Vagina (tissue), 2 donors: ENCODE data around the gene NRL. TPM values are rescaled to one million over a fixed set of nuclear protein-coding genes. Genes with fewer than 3 reads are reported as not detected.

ENCODE experiments used
- DNase-seq, 2 donors: peaks; one replicate each; pipeline ENCODE4 v3.0.0-alpha.2; 2017; ENCODE audit errors: extremely low spot score in 2 of 2
- H3K27ac ChIP-seq: fragments of 200-600 bp; sonication (generic); one replicate; pipeline ENCODE4 v1.5.1; 2019
- H3K27me3 ChIP-seq: fragments of 200-600 bp; sonication (generic); one replicate; pipeline ENCODE4 v1.5.1; 2019
- H3K36me3 ChIP-seq, 2 donors: fragments of 200-600 bp; sonication (generic); one replicate each; pipeline ENCODE4 v1.5.1; 2017 to 2019
- H3K4me1 ChIP-seq: fragments of 200-600 bp; sonication (generic); one replicate; pipeline ENCODE4 v1.5.1; 2019
- H3K4me3 ChIP-seq, 2 donors: fragments of 200-600 bp; sonication (generic); 1 replicate in 1 of 2; 2 replicates in 1 of 2; pipeline ENCODE4 v1.5.1; 2016 to 2019
- H3K9me3 ChIP-seq: fragments of 200-600 bp; sonication (generic); one replicate; pipeline ENCODE4 v1.5.1; 2019
- POLR2A ChIP-seq, 2 donors: fragments of 450-650 bp; IDR thresholded peaks; one replicate each; pipeline ENCODE4 v1.6.1; 2017; ENCODE audit warnings: antibody characterized with exemption in 2 of 2, mild to moderate bottlenecking in 2 of 2, moderate library complexity in 2 of 2
- POLR2AphosphoS5 ChIP-seq, 2 donors: sonication (generic); formaldehyde crosslinking; IDR thresholded peaks; one replicate each; pipeline ENCODE4 v1.9.0; 2017; ENCODE audit warnings: antibody characterized with exemption in 2 of 2, mild to moderate bottlenecking in 2 of 2, low read depth in 1 of 2; ENCODE audit not compliant: insufficient read depth in 1 of 2
- intact Hi-C: fragments of 100-400 bp; cut with DNase I; formaldehyde crosslinking; loops from one replicate; pipeline ENCODE4 v1.15.1; 2023
- total RNA-seq: library from RNA; depleted of rRNA; stranded (reverse); fragments of >200 nt; gene quantifications from one replicate; pipeline ENCODE4 v1.2.3, GENCODE V29; 2016
- TF ChIP-seq, protein P1 (sequence below), 3 experiments: fragments of 450-650 bp in 2 of 3; fragments of 200-600 bp in 1 of 3; sonication (generic) in 1 of 3; IDR thresholded peaks; one replicate each; pipeline ENCODE4 v1.5.1; 2017 to 2019; ENCODE audit warnings: antibody characterized with exemption in 3 of 3, mild to moderate bottlenecking in 2 of 3, moderate library complexity in 2 of 3

NRL gene
- total RNA-seq, 1 donor from 2014 or later = 1.2 TPM

DNA sequence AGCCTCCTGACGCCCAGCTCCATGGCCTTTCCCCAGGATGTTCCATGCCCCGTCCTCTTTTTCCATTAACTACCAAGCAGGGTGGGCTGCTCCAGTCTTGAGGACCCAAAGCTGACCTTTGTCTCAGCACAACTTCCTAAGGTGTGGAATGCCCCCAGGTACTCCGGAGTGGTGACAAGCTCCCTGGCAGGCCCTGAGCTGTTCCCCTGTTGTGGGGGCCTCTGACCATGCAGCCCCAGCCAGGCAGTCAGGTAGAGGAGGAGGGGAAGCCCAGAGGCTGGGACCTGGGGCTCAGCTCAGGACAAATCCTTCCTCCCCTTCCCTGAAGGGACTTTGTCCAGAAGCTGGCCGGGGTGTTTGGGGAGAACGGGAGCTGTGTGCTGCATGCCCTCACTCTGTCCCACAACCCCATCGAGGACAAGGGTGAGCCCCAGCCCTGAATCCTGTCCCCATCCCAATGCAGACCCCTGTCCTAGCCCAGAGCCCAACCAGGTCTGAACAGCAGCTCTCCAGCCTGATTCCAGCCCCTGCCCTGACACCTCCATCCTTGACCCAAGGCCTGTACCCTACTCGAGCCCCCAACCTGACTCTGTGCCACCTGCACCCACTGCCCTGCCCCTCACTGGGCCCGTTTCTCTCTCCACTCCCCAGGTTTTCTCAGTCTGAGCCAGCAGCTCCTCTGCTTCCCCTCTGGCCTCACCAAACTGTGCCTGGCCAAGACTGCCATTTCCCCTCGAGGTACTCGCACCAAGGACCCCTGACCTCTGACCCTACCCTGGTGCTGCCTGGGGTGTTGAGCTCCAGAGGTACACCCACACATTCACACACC is 58.6 kb downstream of the NRL start:
- intact Hi-C loops = loop anchor here (5.0 kb wide), 1 partner anchor 46 kb away; no protein-coding TSS in a partner anchor
- TF ChIP-seq POLR2AphosphoS5 (IDR thresholded peaks at IDR 0.05; ENCODE audit: insufficient read depth in 1 of 2, low read depth in 1 of 2) (no peak), POLR2A (IDR thresholded peaks at IDR 0.05) (no peak)
- TF ChIP-seq, protein P1, sequence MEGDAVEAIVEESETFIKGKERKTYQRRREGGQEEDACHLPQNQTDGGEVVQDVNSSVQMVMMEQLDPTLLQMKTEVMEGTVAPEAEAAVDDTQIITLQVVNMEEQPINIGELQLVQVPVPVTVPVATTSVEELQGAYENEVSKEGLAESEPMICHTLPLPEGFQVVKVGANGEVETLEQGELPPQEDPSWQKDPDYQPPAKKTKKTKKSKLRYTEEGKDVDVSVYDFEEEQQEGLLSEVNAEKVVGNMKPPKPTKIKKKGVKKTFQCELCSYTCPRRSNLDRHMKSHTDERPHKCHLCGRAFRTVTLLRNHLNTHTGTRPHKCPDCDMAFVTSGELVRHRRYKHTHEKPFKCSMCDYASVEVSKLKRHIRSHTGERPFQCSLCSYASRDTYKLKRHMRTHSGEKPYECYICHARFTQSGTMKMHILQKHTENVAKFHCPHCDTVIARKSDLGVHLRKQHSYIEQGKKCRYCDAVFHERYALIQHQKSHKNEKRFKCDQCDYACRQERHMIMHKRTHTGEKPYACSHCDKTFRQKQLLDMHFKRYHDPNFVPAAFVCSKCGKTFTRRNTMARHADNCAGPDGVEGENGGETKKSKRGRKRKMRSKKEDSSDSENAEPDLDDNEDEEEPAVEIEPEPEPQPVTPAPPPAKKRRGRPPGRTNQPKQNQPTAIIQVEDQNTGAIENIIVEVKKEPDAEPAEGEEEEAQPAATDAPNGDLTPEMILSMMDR (IDR thresholded peaks at IDR 0.05) = no peak
- Histone ChIP-seq H3K9me3 (no peaks in the 10 kb centered on the region), H3K36me3 (no peaks in the 10 kb centered on the region), H3K27me3 (no peaks in the 10 kb centered on the region), H3K4me1 (peaks cover 17% of the 10 kb centered on the region), H3K27ac (no peak overlapping the region), H3K4me3 (no peak overlapping the region)
- DNase-seq = no peak

DNA sequence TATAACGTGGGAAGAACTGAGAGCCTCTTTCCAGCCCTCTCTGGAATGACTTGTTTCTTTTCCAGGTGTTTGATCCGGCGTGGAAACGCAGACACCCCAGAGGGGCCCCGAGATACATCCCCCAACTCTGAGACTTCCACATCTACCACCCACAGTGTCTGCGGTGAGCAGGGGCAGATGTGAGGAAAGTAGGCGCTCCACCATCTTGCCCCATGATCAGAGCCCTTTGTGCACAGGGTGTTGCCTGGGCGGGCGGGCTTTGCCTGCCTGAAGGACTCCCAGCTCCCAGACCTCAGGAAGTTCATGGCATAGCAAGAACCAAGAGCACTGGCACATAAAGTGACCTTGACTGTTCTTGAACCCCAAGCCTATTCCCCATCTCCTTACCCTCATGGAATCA is 60.1 kb downstream of the NRL start:
- DNase-seq = no peak
- H3K27ac ChIP-seq = no peak overlapping the region
- no peaks in the 10 kb centered on the region for H3K9me3 ChIP-seq
- no peaks in the 10 kb centered on the region for H3K36me3 ChIP-seq
- TF ChIP-seq POLR2AphosphoS5 (IDR thresholded peaks at IDR 0.05; ENCODE audit: insufficient read depth in 1 of 2, low read depth in 1 of 2) (no peak), POLR2A (IDR thresholded peaks at IDR 0.05) (no peak)
- TF ChIP-seq, protein P1 (IDR thresholded peaks at IDR 0.05) = no peak
- H3K4me3 ChIP-seq = no peak overlapping the region
- no peaks in the 10 kb centered on the region for H3K27me3 ChIP-seq
- intact Hi-C loops = loop anchor here (5.0 kb wide), 1 partner anchor 48 kb away; no protein-coding TSS in a partner anchor
- H3K4me1 ChIP-seq = peaks cover 18% of the 10 kb centered on the region

DNA sequence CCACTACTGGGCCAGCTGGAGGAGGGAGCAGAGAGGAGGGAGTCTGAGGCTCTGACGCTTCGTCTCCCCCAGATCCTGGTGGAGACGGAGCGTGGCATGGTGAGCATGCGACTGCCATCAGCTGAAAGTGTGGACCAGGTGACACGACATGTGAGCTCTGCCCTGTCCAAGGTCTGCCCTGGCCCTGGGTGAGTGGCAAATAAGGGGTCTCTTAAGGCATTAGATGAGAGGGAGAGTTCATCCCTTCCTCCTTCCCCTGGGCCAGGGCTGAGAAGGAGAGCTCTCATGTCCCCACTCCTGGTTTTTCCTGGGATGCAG is 60.5 kb downstream of the NRL start:
- H3K27ac ChIP-seq = no peak overlapping the region
- peaks cover 18% of the 10 kb centered on the region for H3K4me1 ChIP-seq
- H3K9me3 ChIP-seq = no peaks in the 10 kb centered on the region
- H3K36me3 ChIP-seq = no peaks in the 10 kb centered on the region
- DNase-seq = no peak
- intact Hi-C loops = no loop called here
- no peaks in the 10 kb centered on the region for H3K27me3 ChIP-seq
- TF ChIP-seq POLR2A (IDR thresholded peaks at IDR 0.05) (no peak), POLR2AphosphoS5 (IDR thresholded peaks at IDR 0.05; ENCODE audit: insufficient read depth in 1 of 2, low read depth in 1 of 2) (no peak)
- TF ChIP-seq, protein P1 (IDR thresholded peaks at IDR 0.05) = no peak
- H3K4me3 ChIP-seq = no peak overlapping the region

DNA sequence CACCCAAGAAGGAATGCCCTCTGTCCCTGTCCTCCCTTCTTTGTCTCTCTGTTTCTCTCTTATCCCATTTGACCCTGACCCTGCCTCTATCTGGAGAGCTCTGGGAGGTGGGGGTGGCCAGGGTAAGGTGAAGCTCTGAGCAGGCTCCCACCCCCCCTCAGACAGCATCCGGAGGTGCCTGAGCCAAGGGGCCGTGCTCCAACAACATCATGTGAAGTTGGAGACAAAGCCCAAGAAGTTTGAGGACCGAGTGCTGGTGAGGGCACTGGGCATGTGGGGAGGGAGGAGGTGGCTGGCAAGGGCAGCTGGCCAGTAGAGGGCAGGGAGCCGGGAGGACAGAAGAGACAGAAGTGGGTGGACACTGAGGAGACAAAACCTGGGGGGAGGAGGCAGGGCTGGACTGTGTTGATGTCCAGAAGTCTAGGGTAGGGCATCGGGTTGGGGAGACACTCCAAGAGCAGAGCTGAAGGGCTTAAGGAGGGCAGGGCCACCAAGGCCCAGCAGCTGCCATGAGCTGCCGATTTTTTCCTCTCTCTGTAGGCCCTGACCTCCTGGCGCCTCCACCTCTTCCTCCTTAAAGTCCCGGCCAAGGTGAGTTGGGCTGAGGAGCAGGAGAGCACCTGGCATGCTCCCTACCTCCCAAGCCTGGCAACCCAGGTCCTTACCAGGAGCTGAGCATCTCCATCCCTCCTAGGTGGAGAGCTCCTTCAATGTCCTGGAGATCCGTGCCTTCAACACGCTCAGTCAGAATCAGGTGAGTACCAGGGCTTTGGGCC is 61.0 kb downstream of the NRL start:
- DNase-seq = no peak
- no peaks in the 10 kb centered on the region for H3K27me3 ChIP-seq

More for the DNA sequence above, 61.0 kb downstream of the NRL start:
- H3K4me1 ChIP-seq = peaks cover 18% of the 10 kb centered on the region
- H3K9me3 ChIP-seq = no peaks in the 10 kb centered on the region
- no peak overlapping the region for H3K4me3 ChIP-seq
- H3K36me3 ChIP-seq = no peaks in the 10 kb centered on the region
- no peak overlapping the region for H3K27ac ChIP-seq
- TF ChIP-seq POLR2AphosphoS5 (IDR thresholded peaks at IDR 0.05; ENCODE audit: insufficient read depth in 1 of 2, low read depth in 1 of 2) (no peak), POLR2A (IDR thresholded peaks at IDR 0.05) (no peak)
- TF ChIP-seq, protein P1 (IDR thresholded peaks at IDR 0.05) = no peak
- intact Hi-C loops = no loop called here
